Measurements from ENCODE around the gene KRTAP4-5.

DNA sequence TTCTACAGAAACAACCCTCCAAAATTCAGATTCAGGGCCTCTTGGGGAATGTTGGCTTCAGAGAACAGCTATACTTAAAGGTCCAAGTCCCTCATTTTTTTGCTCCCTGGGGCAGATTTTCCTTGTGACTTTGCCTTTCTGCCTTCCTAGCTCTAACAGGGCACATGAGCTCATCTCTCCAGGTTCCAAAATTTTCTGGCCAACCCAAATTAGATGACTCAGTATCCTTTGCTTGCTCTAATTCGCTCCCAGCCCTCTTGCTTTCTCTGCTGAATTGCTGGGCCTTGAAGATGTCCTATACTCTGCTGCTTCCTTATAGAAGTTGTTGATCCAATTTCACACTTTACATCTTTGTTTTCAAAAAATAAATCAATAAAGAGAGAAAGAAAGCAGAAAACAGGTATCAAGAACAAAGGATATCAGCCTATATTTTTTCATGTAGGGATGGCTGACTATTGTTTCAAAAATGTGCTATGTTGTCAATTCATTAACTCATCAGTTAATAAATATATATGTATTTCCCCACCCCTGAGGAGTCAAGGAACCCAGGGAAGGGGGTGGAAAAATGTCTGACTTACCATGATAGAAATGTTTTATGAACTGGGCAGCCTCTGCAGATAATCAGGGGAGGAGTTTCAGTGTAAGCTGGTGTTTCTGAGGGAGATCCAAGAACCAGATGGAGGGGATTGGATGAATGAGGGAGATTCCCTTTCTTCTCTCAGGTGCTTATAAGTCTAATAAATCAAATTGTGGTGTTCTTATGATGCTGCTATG lies 29.4 kb upstream of the KRTAP4-5 start:
- TF ChIP-seq POLR2A (IDR thresholded peaks at IDR 0.05), result no peak
- TF ChIP-seq, protein P1, sequence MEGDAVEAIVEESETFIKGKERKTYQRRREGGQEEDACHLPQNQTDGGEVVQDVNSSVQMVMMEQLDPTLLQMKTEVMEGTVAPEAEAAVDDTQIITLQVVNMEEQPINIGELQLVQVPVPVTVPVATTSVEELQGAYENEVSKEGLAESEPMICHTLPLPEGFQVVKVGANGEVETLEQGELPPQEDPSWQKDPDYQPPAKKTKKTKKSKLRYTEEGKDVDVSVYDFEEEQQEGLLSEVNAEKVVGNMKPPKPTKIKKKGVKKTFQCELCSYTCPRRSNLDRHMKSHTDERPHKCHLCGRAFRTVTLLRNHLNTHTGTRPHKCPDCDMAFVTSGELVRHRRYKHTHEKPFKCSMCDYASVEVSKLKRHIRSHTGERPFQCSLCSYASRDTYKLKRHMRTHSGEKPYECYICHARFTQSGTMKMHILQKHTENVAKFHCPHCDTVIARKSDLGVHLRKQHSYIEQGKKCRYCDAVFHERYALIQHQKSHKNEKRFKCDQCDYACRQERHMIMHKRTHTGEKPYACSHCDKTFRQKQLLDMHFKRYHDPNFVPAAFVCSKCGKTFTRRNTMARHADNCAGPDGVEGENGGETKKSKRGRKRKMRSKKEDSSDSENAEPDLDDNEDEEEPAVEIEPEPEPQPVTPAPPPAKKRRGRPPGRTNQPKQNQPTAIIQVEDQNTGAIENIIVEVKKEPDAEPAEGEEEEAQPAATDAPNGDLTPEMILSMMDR (IDR thresholded peaks at IDR 0.05), result no peak

Measured in lower leg skin (tissue), 3 donors.